ENCODE data around the gene CROCC.
A peak's percentile ranks its signal among the peaks of the same experiment; 100 is the strongest.
"Not testable (repeated sequence)": the region's sequence is repeated elsewhere in the genome, so short reads cannot be mapped to it uniquely, and the experiment has no call there.

The CROCC gene

GRCh38 chr1:16911851-16912721 is 9.6 kb upstream of the CROCC start:
- not testable (repeated sequence) for H3K9me3 ChIP-seq (replicated peaks; ENCODE audit: low read length); H3K4me2 ChIP-seq (ENCODE audit: low read length); H3K9ac ChIP-seq (ENCODE audit: low read depth, low read length); H3K27me3 ChIP-seq (ENCODE audit: control insufficient read depth, insufficient read depth, low read length); H3K36me3 ChIP-seq (ENCODE audit: insufficient read depth, low read length); H3K4me3 ChIP-seq (ENCODE audit: low read length)
- H3K4me1 ChIP-seq (ENCODE audit: control insufficient read depth, insufficient read depth, low read length), result peaks cover 17% of the 10 kb centered on the region

GRCh38 chr1:16912742-16913141 is 9.0 kb upstream of the CROCC start:
- not testable (repeated sequence) for H3K9me3 ChIP-seq (replicated peaks; ENCODE audit: low read length); H3K27me3 ChIP-seq (ENCODE audit: control insufficient read depth, insufficient read depth, low read length); H3K9ac ChIP-seq (ENCODE audit: low read depth, low read length); H3K4me3 ChIP-seq (ENCODE audit: low read length); H3K4me2 ChIP-seq (ENCODE audit: low read length); H3K36me3 ChIP-seq (ENCODE audit: insufficient read depth, low read length)
- H3K4me1 ChIP-seq (ENCODE audit: control insufficient read depth, insufficient read depth, low read length), result peaks cover 17% of the 10 kb centered on the region

- Histone ChIP-seq H3K27me3 (ENCODE audit: control insufficient read depth, insufficient read depth, low read length) (no peaks in the 10 kb centered on the region), H3K9me3 (replicated peaks; ENCODE audit: low read length) (no peaks in the 10 kb centered on the region), H3K9ac (ENCODE audit: low read depth, low read length) (peak overlapping the region; percentile 92), H3K36me3 (ENCODE audit: insufficient read depth, low read length) (no peaks in the 10 kb centered on the region), H3K4me2 (ENCODE audit: low read length) (peak overlapping the region; percentile 100), H3K4me1 (ENCODE audit: control insufficient read depth, insufficient read depth, low read length) (peaks cover 17% of the 10 kb centered on the region), H3K4me3 (ENCODE audit: low read length) (peak overlapping the region; percentile 90)
These were observed 8.4 kb upstream of the CROCC start for GRCh38 chr1:16913181-16913832.

GRCh38 chr1:16913833-16914662 is 7.7 kb upstream of the CROCC start:
- Histone ChIP-seq H3K4me1 (ENCODE audit: control insufficient read depth, insufficient read depth, low read length) (peaks cover 17% of the 10 kb centered on the region), H3K36me3 (ENCODE audit: insufficient read depth, low read length) (no peaks in the 10 kb centered on the region), H3K4me2 (ENCODE audit: low read length) (peak overlapping the region; percentile 100), H3K27me3 (ENCODE audit: control insufficient read depth, insufficient read depth, low read length) (no peaks in the 10 kb centered on the region), H3K4me3 (ENCODE audit: low read length) (peak overlapping the region; percentile 90), H3K9ac (ENCODE audit: low read depth, low read length) (peak overlapping the region; percentile 92), H3K9me3 (replicated peaks; ENCODE audit: low read length) (no peaks in the 10 kb centered on the region)

GRCh38 chr1:16914928-16915626 is 6.7 kb upstream of the CROCC start:
- Histone ChIP-seq H3K4me1 (ENCODE audit: control insufficient read depth, insufficient read depth, low read length) (peaks cover 17% of the 10 kb centered on the region), H3K4me3 (ENCODE audit: low read length) (peak overlapping the region; percentile 90), H3K9ac (ENCODE audit: low read depth, low read length) (peak overlapping the region; percentile 92), H3K4me2 (ENCODE audit: low read length) (peak overlapping the region; percentile 100)
- not testable (repeated sequence) for H3K9me3 ChIP-seq (replicated peaks; ENCODE audit: low read length); H3K27me3 ChIP-seq (ENCODE audit: control insufficient read depth, insufficient read depth, low read length); H3K36me3 ChIP-seq (ENCODE audit: insufficient read depth, low read length)

- Histone ChIP-seq H3K4me2 (ENCODE audit: low read length) (no peak overlapping the region), H3K4me3 (ENCODE audit: low read length) (no peak overlapping the region), H3K27me3 (ENCODE audit: control insufficient read depth, insufficient read depth, low read length) (no peaks in the 10 kb centered on the region), H3K9me3 (replicated peaks; ENCODE audit: low read length) (no peaks in the 10 kb centered on the region), H3K36me3 (ENCODE audit: insufficient read depth, low read length) (no peaks in the 10 kb centered on the region), H3K9ac (ENCODE audit: low read depth, low read length) (no peak overlapping the region), H3K4me1 (ENCODE audit: control insufficient read depth, insufficient read depth, low read length) (peaks cover 17% of the 10 kb centered on the region)
These were observed 6.1 kb upstream of the CROCC start for GRCh38 chr1:16915627-16915973.

- H3K4me1 ChIP-seq (ENCODE audit: control insufficient read depth, insufficient read depth, low read length), result peaks cover 17% of the 10 kb centered on the region
- not testable (repeated sequence) for H3K9me3 ChIP-seq (replicated peaks; ENCODE audit: low read length); H3K27me3 ChIP-seq (ENCODE audit: control insufficient read depth, insufficient read depth, low read length); H3K36me3 ChIP-seq (ENCODE audit: insufficient read depth, low read length); H3K9ac ChIP-seq (ENCODE audit: low read depth, low read length); H3K4me3 ChIP-seq (ENCODE audit: low read length); H3K4me2 ChIP-seq (ENCODE audit: low read length)
These were observed 5.5 kb upstream of the CROCC start for GRCh38 chr1:16916036-16916880.

GRCh38 chr1:16918371-16918770 is 3.4 kb upstream of the CROCC start:
- H3K27me3 ChIP-seq (ENCODE audit: control insufficient read depth, insufficient read depth, low read length), result no peaks in the 10 kb centered on the region
- no peak overlapping the region for H3K9ac ChIP-seq (ENCODE audit: low read depth, low read length)
- H3K4me2 ChIP-seq (ENCODE audit: low read length), result no peak overlapping the region
- H3K9me3 ChIP-seq (replicated peaks; ENCODE audit: low read length), result no peaks in the 10 kb centered on the region
- no peak overlapping the region for H3K4me3 ChIP-seq (ENCODE audit: low read length)
- no peaks in the 10 kb centered on the region for H3K36me3 ChIP-seq (ENCODE audit: insufficient read depth, low read length)
- peaks cover 17% of the 10 kb centered on the region for H3K4me1 ChIP-seq (ENCODE audit: control insufficient read depth, insufficient read depth, low read length)

- H3K36me3 ChIP-seq (ENCODE audit: insufficient read depth, low read length); H3K4me3 ChIP-seq (ENCODE audit: low read length); H3K9ac ChIP-seq (ENCODE audit: low read depth, low read length); H3K9me3 ChIP-seq (replicated peaks; ENCODE audit: low read length); H3K4me2 ChIP-seq (ENCODE audit: low read length); H3K27me3 ChIP-seq (ENCODE audit: control insufficient read depth, insufficient read depth, low read length): not testable (repeated sequence)
- H3K4me1 ChIP-seq (ENCODE audit: control insufficient read depth, insufficient read depth, low read length), result peaks cover 13% of the 10 kb centered on the region
These were observed 2.6 kb upstream of the CROCC start for GRCh38 chr1:16918936-16919665.

- Histone ChIP-seq H3K9me3 (replicated peaks; ENCODE audit: low read length) (no peaks in the 10 kb centered on the region), H3K27me3 (ENCODE audit: control insufficient read depth, insufficient read depth, low read length) (no peaks in the 10 kb centered on the region), H3K36me3 (ENCODE audit: insufficient read depth, low read length) (no peaks in the 10 kb centered on the region), H3K4me2 (ENCODE audit: low read length) (no peak overlapping the region), H3K4me3 (ENCODE audit: low read length) (no peak overlapping the region), H3K9ac (ENCODE audit: low read depth, low read length) (no peak overlapping the region), H3K4me1 (ENCODE audit: control insufficient read depth, insufficient read depth, low read length) (peaks cover 5% of the 10 kb centered on the region)
These were observed 780 bp upstream of the CROCC start for GRCh38 chr1:16920951-16921350.
